OCI-LY7 (cell line): ENCODE data around the gene HSPA12A. TPM values are rescaled to one million over a fixed set of nuclear protein-coding genes. Genes with fewer than 3 reads are reported as not detected.

Experiments used
- BruUV-seq: library from RNA; stranded (reverse); fragments of 400-500 nt; replicated peaks from 2 replicates; lab custom pipeline; 2021; lab: Mats Ljungman, UMichigan
- CTCF ChIA-PET: fragments of 300-600 bp; sonication (Branson Sonifier 250); formaldehyde crosslinking; loops from one replicate; lab custom pipeline; 2022; ENCODE audit warnings: antibody characterized with exemption; ENCODE audit not compliant: unreplicated experiment; lab: Charles Lee
- POLR2A ChIA-PET: fragments of 300-600 bp; sonication (Branson Sonifier 250); formaldehyde crosslinking; loops from one replicate; lab custom pipeline; 2022; ENCODE audit warnings: antibody characterized with exemption; lab: Charles Lee
- DNase-seq: peaks from one replicate; pipeline ENCODE4 v3.0.0-alpha.2; 2015; ENCODE audit warnings: low spot score
- H2AFZ ChIP-seq: fragments of 200-600 bp; sonication (generic), shearing (Covaris generic); 2 replicates; pipeline ENCODE4 v1.6.1; 2014; ENCODE audit warnings: mild to moderate bottlenecking, antibody characterized with exemption, low read length, moderate library complexity
- H3K27ac ChIP-seq: fragments of 200-600 bp; sonication (generic); 2 replicates; pipeline ENCODE4 v1.5.1; 2014; ENCODE audit warnings: mixed run types, low read depth, mild to moderate bottlenecking, moderate library complexity, low read length, inconsistent platforms; ENCODE audit not compliant: poor library complexity, severe bottlenecking
- H3K36me3 ChIP-seq: fragments of 200-600 bp; sonication (generic); 2 replicates; pipeline ENCODE4 v1.6.1; 2014; ENCODE audit warnings: mild to moderate bottlenecking, antibody characterized with exemption, low read length, moderate library complexity, mixed read lengths; ENCODE audit not compliant: insufficient read depth
- H3K4me1 ChIP-seq: fragments of 200-600 bp; sonication (generic); 2 replicates; pipeline ENCODE4 v1.5.1; 2014; ENCODE audit warnings: mild to moderate bottlenecking, low read length; ENCODE audit not compliant: insufficient read depth, poor library complexity, severe bottlenecking
- H3K4me2 ChIP-seq: fragments of 200-600 bp; sonication (generic); 2 replicates; pipeline ENCODE4 v1.6.1; 2014; ENCODE audit warnings: mild to moderate bottlenecking, low read length
- H3K4me3 ChIP-seq: fragments of 200-600 bp; sonication (generic); 2 replicates; pipeline ENCODE4 v1.5.1; 2014; ENCODE audit warnings: mild to moderate bottlenecking, low read depth, low read length; ENCODE audit not compliant: poor library complexity, severe bottlenecking
- H3K79me2 ChIP-seq: fragments of 200-600 bp; sonication (generic); 2 replicates; pipeline ENCODE4 v1.6.1; 2016; ENCODE audit warnings: low read depth, mild to moderate bottlenecking, low read length, moderate library complexity, mixed read lengths; ENCODE audit not compliant: insufficient read depth
- H3K9me2 ChIP-seq: fragments of 200-600 bp; sonication (generic); 2 replicates; pipeline ENCODE4 v1.6.1; 2016; ENCODE audit warnings: mild to moderate bottlenecking, low read length, mixed read lengths; ENCODE audit not compliant: insufficient read depth
- H3K9me3 ChIP-seq: fragments of 200-600 bp; sonication (generic); 2 replicates; pipeline ENCODE4 v1.6.1; 2014; ENCODE audit warnings: mild to moderate bottlenecking, mixed run types, low read length, mixed read lengths
- H4K20me1 ChIP-seq: fragments of 200-600 bp; sonication (generic); 2 replicates; pipeline ENCODE4 v1.6.1; 2014; ENCODE audit warnings: mild to moderate bottlenecking, antibody characterized with exemption, low read length, moderate library complexity, mixed read lengths; ENCODE audit not compliant: insufficient read depth
- EZH2phosphoT487 ChIP-seq: fragments of 200-600 bp; sonication (generic); IDR thresholded peaks from 2 replicates; pipeline ENCODE4 v1.6.1; 2018; ENCODE audit warnings: low read depth, borderline replicate concordance, mild to moderate bottlenecking, mixed run types, antibody characterized with exemption, low read length, moderate library complexity, mixed read lengths
- intact Hi-C: fragments of 100-400 bp; cut with micrococcal nuclease; formaldehyde crosslinking; loops from one replicate; pipeline ENCODE4 v1.10.0; 2022; ENCODE audit not compliant: unreplicated experiment
- total RNA-seq, 2 experiments: library from RNA; depleted of rRNA in 1 of 2; stranded (reverse); fragments of >200 nt in 1 of 2; shearing (Covaris generic) in 1 of 2; gene quantifications; 2 replicates each; pipeline ENCODE4 v1.2.3, GENCODE V29; 2014 to 2022
- TF ChIP-seq, protein P1 (sequence below): fragments of 200-600 bp; sonication (generic); conservative IDR thresholded peaks from 2 replicates; pipeline ENCODE4 v1.5.1; 2014; ENCODE audit warnings: mild to moderate bottlenecking, antibody characterized with exemption, low read length, moderate library complexity, mixed read lengths

HSPA12A gene
- total RNA-seq, 2 experiments from 2014 or later: 3.7 TPM; not detected in 1

DNA sequence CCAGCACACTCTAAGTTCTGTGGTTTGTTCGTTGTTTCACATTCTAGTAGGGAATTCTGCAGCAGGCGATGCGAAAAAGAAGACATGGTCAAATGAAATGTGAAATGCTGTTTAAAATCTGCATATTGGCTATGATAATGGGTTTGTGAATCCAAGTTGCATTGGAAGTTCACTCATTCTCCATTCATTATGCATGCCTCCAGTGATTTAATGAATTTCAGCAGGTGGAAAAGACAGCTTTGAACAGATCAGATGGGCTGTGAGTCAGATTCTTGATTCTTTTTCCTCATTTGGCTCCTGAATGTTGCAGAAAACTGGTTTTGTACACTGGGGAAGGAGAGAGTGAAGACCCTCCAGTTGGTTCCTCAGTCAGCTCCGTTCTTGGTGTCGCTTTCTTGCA is 69.5 kb downstream of the HSPA12A start:
- H3K27ac ChIP-seq: no peak overlapping the region
- CTCF ChIA-PET: no interaction called here
- H3K9me2 ChIP-seq: no peaks in the 10 kb centered on the region
- POLR2A ChIA-PET: no interaction called here
- no peak overlapping the region for H3K4me3 ChIP-seq
- no peaks in the 10 kb centered on the region for H3K4me1 ChIP-seq
- H2AFZ ChIP-seq: no peak overlapping the region
- no peak overlapping the region for H3K4me2 ChIP-seq
- no peak for DNase-seq
- H3K9me3 ChIP-seq: no peaks in the 10 kb centered on the region
- no peak for TF ChIP-seq EZH2phosphoT487
- TF ChIP-seq, protein P1, sequence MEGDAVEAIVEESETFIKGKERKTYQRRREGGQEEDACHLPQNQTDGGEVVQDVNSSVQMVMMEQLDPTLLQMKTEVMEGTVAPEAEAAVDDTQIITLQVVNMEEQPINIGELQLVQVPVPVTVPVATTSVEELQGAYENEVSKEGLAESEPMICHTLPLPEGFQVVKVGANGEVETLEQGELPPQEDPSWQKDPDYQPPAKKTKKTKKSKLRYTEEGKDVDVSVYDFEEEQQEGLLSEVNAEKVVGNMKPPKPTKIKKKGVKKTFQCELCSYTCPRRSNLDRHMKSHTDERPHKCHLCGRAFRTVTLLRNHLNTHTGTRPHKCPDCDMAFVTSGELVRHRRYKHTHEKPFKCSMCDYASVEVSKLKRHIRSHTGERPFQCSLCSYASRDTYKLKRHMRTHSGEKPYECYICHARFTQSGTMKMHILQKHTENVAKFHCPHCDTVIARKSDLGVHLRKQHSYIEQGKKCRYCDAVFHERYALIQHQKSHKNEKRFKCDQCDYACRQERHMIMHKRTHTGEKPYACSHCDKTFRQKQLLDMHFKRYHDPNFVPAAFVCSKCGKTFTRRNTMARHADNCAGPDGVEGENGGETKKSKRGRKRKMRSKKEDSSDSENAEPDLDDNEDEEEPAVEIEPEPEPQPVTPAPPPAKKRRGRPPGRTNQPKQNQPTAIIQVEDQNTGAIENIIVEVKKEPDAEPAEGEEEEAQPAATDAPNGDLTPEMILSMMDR: no peak
- H4K20me1 ChIP-seq: no peaks in the 10 kb centered on the region
- BruUV-seq: no TSS peak
- no peaks in the 10 kb centered on the region for H3K36me3 ChIP-seq
- H3K79me2 ChIP-seq: no peaks in the 10 kb centered on the region
- intact Hi-C loops: no loop called here

DNA sequence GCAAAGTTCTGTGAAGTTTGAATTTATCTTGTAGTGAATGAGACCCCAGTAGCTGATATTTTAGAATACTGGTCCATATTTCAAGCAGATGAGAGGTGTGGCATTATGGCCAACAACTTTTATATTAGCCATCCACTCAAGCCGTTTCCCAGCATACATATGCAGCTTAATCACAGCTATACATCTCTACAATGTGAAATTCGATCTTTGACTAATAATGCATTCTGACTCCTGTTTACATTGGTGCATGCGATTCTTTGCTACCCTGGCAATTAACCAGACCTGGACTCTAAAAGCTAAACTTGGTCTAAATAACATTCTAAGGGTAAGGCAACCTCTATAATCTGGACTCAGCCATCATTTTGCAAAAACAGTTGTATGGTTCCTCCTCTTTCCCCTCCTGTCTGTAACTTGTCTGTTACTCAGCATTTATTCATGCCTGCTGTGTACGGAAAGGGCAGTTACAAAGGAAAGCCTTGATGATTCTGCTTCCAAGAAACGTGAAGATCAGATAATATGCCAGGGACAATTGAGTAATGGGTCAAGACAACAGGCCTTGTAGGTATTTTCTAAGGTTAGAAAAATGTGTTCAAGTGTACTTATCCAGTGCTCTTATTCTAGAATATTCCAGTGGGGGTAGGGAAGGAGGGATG is 71.0 kb downstream of the HSPA12A start:
- CTCF ChIA-PET: no interaction called here
- Histone ChIP-seq H3K4me3 (no peak overlapping the region), H4K20me1 (no peaks in the 10 kb centered on the region), H3K9me3 (no peaks in the 10 kb centered on the region), H3K4me2 (no peak overlapping the region), H3K9me2 (no peaks in the 10 kb centered on the region), H3K27ac (no peak overlapping the region), H3K36me3 (no peaks in the 10 kb centered on the region), H3K79me2 (no peaks in the 10 kb centered on the region), H3K4me1 (no peaks in the 10 kb centered on the region), H2AFZ (no peak overlapping the region)
- DNase-seq: no peak
- intact Hi-C loops: no loop called here
- BruUV-seq: no TSS peak
- POLR2A ChIA-PET: no interaction called here
- no peak for TF ChIP-seq EZH2phosphoT487
- TF ChIP-seq, protein P1: no peak

DNA sequence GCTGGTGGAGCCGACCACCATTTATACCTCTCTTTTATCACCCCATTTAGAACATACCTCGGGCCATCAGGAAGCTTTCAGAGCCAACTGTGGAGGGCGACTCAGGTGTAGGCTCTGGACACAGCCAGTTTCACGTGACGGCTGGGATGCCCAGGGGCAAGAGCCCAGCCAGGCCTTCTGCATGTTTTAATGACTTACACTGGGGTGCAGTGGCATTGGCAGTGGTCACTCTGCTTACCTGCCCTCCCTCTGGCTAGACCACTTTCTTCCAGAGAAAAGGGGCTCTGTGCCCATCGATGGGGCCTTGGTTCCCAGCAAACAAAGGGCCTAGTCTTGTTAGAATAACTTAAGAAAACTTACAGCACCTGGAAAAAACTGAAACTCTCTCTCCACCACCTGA is 71.7 kb downstream of the HSPA12A start:
- CTCF ChIA-PET: no interaction called here
- TF ChIP-seq, protein P1: no peak
- TF ChIP-seq EZH2phosphoT487: no peak
- POLR2A ChIA-PET: no interaction called here
- H3K27ac ChIP-seq: no peak overlapping the region
- no peaks in the 10 kb centered on the region for H3K79me2 ChIP-seq
- H3K9me2 ChIP-seq: no peaks in the 10 kb centered on the region
- H2AFZ ChIP-seq: no peak overlapping the region
- no peak for DNase-seq
- no peaks in the 10 kb centered on the region for H4K20me1 ChIP-seq
- H3K4me1 ChIP-seq: no peaks in the 10 kb centered on the region
- H3K9me3 ChIP-seq: no peaks in the 10 kb centered on the region
- intact Hi-C loops: no loop called here
- H3K36me3 ChIP-seq: no peaks in the 10 kb centered on the region
- no peak overlapping the region for H3K4me3 ChIP-seq
- H3K4me2 ChIP-seq: no peak overlapping the region
- no TSS peak for BruUV-seq
